Endothelial cell (in vitro differentiated cells): ENCODE measurements around the gene DMD. TPM values are rescaled to one million over a fixed set of nuclear protein-coding genes. Genes with fewer than 3 reads are reported as not detected.

ENCODE experiments used
- DNase-seq: peaks from one replicate; pipeline ENCODE4 v3.0.0; 2021; ENCODE audit warnings: low spot score
- H3K27ac Mint-ChIP-seq: one replicate; pipeline ENCODE4 v1.8.0; 2021; ENCODE audit warnings: mixed read lengths, inconsistent platforms; ENCODE audit not compliant: unreplicated experiment
- H3K27me3 Mint-ChIP-seq: one replicate; pipeline ENCODE4 v1.8.0; 2021; ENCODE audit warnings: mild to moderate bottlenecking, moderate library complexity, mixed read lengths, inconsistent platforms; ENCODE audit not compliant: unreplicated experiment
- H3K36me3 Mint-ChIP-seq: one replicate; pipeline ENCODE4 v1.8.0; 2021; ENCODE audit warnings: mild to moderate bottlenecking, low read depth, mixed read lengths, inconsistent platforms; ENCODE audit not compliant: unreplicated experiment
- H3K4me1 Mint-ChIP-seq: one replicate; pipeline ENCODE4 v1.8.0; 2021; ENCODE audit warnings: mild to moderate bottlenecking, mixed read lengths, inconsistent platforms; ENCODE audit not compliant: unreplicated experiment
- H3K4me3 Mint-ChIP-seq: one replicate; pipeline ENCODE4 v1.8.0; 2021; ENCODE audit warnings: mild to moderate bottlenecking, mixed read lengths, inconsistent platforms; ENCODE audit not compliant: unreplicated experiment
- H3K9me3 Mint-ChIP-seq: one replicate; pipeline ENCODE4 v1.8.0; 2021; ENCODE audit warnings: mixed read lengths, inconsistent platforms; ENCODE audit not compliant: unreplicated experiment
- CTCF ChIP-seq: fragments of 200-600 bp; sonication (generic); IDR thresholded peaks from one replicate; pipeline ENCODE4 v1.5.0; 2021; ENCODE audit warnings: antibody characterized with exemption; ENCODE audit not compliant: unreplicated experiment
- total RNA-seq: library from RNA; stranded (reverse); fragmentation: NEBNext Ultra II Directional; extraction: Animal tissue kit (Norgen Biotek cat#: 25700); gene quantifications from one replicate; pipeline ENCODE4 v1.2.1, GENCODE V29; 2021; ENCODE audit not compliant: unreplicated experiment

The DMD gene
- total RNA-seq, 1 donor from 2014 or later: 5.5 TPM

DNA sequence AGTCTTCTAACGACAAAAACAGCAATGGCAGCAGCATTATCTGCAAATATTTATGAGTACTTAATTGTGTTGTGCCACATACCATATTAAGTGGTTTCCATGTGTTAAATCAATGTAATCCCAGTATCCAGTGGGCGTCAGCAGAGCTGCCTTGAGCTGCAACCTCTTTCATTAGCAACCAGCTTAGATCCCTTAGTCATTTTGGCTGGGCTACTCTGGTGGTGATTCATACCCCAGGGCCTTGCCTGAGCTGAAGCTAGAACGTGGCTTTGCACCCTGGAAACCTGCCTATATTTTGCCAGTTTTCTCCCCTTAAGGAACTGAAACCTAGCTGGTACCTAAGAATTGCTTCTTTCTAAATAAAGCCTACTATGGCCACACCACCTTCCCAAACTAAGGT, 1665.2 kb downstream of the DMD start:
- no peaks in the 10 kb centered on the region for H3K27me3 Mint-ChIP-seq
- no peak overlapping the region for H3K4me3 Mint-ChIP-seq
- no peaks in the 10 kb centered on the region for H3K36me3 Mint-ChIP-seq
- no peak for DNase-seq
- no peak for TF ChIP-seq CTCF
- no peak overlapping the region for H3K27ac Mint-ChIP-seq
- H3K9me3 Mint-ChIP-seq: no peaks in the 10 kb centered on the region
- no peaks in the 10 kb centered on the region for H3K4me1 Mint-ChIP-seq

DNA sequence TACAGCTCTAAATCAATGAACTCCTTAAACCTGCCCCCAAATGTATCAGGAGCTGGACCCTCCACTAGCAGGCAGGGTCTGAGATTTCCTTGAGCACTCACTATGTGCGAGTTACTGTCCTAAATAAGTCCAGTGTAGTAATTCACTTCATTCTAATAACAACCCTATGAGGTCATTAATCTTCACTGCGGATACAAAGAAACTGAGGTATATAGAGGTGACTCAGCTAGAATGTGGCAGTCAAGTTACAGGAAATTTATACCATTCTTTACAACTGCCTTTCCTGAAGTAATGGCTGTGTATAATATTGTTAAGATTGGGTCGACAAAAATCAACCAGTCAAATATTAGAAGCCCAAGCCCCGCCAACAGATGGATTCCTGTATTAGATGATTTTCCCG, 1665.6 kb downstream of the DMD start:
- DNase-seq: no peak
- no peak for TF ChIP-seq CTCF

GRCh38 chrX:31545191-31545590, 1666.2 kb downstream of the DMD start:
- Mint-ChIP-seq H3K4me1 (no peaks in the 10 kb centered on the region), H3K36me3 (no peaks in the 10 kb centered on the region), H3K27me3 (no peaks in the 10 kb centered on the region), H3K9me3 (no peaks in the 10 kb centered on the region), H3K4me3 (no peak overlapping the region), H3K27ac (no peak overlapping the region)
- TF ChIP-seq CTCF: no peak
- DNase-seq: no peak

More for the DNA sequence above, 1665.6 kb downstream of the DMD start:
- Mint-ChIP-seq H3K4me3 (no peak overlapping the region), H3K27me3 (no peaks in the 10 kb centered on the region), H3K36me3 (no peaks in the 10 kb centered on the region), H3K27ac (no peak overlapping the region), H3K9me3 (no peaks in the 10 kb centered on the region), H3K4me1 (no peaks in the 10 kb centered on the region)

- Mint-ChIP-seq H3K36me3 (no peaks in the 10 kb centered on the region), H3K27ac (no peak overlapping the region), H3K4me1 (no peaks in the 10 kb centered on the region), H3K4me3 (no peak overlapping the region), H3K27me3 (no peaks in the 10 kb centered on the region), H3K9me3 (no peaks in the 10 kb centered on the region)
- no peak for DNase-seq
- TF ChIP-seq CTCF: no peak
Measured at GRCh38 chrX:31543634-31544033, 1667.7 kb downstream of the DMD start.

DNA sequence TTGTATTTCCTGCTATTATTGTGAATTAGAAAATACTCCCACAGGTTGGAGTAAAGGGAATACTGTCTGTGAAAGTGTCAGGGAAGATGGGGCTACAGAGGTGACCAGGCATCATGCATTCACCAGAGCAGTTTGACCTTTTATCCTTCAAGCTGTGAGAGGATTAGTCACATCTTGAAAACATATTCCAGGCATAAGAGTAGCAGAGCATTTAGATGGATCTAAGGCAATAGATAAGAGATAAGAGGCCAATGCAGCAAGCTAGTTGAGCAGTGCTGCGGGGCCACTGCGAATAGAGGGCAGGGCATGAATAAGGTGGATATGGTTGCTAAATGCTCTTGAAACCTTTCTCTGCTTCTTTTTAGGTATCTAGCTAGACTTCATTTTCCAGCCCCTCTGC, 1668.8 kb downstream of the DMD start:
- Mint-ChIP-seq H3K4me3 (no peak overlapping the region), H3K4me1 (no peaks in the 10 kb centered on the region), H3K36me3 (no peaks in the 10 kb centered on the region), H3K9me3 (no peaks in the 10 kb centered on the region), H3K27ac (no peak overlapping the region), H3K27me3 (no peaks in the 10 kb centered on the region)
- TF ChIP-seq CTCF: no peak
- no peak for DNase-seq
